ENCODE measurements around the gene HOXB3.

DNA sequence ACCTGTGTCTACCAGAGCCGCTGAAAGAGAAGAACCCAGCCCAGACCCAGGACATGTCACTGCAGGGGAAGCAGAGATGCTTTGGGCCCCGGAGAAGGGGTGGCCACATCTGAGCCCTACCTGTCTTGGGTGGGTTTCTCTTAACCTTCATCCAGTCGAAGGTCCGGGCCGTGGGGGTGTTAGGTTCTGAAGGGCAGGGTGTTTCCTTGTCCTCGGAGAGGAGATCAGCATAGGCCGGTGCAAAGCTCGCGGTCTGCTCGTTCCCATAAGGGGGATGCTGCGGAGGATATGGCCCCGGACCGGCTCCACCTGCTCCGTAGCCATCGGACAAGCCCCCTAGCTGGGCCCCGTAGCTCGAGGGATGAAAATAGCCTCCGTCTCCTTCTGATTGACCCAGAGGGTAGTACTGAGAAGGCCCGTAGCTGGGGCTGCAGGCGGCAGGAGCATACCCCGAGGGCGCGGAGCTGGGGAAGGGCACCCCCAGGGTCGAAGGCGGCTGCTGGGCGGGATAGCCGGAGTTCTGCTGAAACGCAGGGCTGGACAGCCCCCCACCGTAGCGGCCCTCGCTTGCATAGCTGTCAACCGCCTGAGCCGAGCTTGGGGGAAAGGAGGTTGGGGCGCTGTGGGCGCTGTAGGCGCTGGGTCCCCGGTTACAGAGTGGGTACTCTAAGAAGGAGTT, 59.7 kb downstream of the HOXB3 start:
- TF ChIP-seq, protein P1, sequence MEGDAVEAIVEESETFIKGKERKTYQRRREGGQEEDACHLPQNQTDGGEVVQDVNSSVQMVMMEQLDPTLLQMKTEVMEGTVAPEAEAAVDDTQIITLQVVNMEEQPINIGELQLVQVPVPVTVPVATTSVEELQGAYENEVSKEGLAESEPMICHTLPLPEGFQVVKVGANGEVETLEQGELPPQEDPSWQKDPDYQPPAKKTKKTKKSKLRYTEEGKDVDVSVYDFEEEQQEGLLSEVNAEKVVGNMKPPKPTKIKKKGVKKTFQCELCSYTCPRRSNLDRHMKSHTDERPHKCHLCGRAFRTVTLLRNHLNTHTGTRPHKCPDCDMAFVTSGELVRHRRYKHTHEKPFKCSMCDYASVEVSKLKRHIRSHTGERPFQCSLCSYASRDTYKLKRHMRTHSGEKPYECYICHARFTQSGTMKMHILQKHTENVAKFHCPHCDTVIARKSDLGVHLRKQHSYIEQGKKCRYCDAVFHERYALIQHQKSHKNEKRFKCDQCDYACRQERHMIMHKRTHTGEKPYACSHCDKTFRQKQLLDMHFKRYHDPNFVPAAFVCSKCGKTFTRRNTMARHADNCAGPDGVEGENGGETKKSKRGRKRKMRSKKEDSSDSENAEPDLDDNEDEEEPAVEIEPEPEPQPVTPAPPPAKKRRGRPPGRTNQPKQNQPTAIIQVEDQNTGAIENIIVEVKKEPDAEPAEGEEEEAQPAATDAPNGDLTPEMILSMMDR (IDR thresholded peaks at IDR 0.05) = no peak
- TF ChIP-seq POLR2A (IDR thresholded peaks at IDR 0.05) = no peak
- no peak for TF ChIP-seq POLR2AphosphoS5 (IDR thresholded peaks at IDR 0.05)

Measured in upper lobe of left lung (tissue), 4 donors.